Measurements from ENCODE around the gene DALRD3.

DALRD3 gene

GRCh38 chr3:49018707-49019006, 277 bp upstream of the DALRD3 start:
- no peak for TF ChIP-seq CTCF (IDR thresholded peaks at IDR 0.05; ENCODE audit: control extremely low read depth, extremely low read depth, low read depth, missing control alignments)
- no peak for DNase-seq (ENCODE audit: extremely low spot score)
- POLR2A ChIA-PET, result interaction anchor here (0.6 to 4.2 kb wide), 6 partner anchors 9 to 75 kb away, joined by 3 to 28 read pairs (median 6); partner anchors contain the start of genes IMPDH2, QRICH1 and WDR6
- CTCF ChIA-PET, result interaction anchor here (0.7 to 8.3 kb wide), 3 partner anchors 9 to 31 kb away, joined by 4 to 131 read pairs (median 8); partner anchors contain the start of genes P4HTM and WDR6

- no peak for TF ChIP-seq CTCF (IDR thresholded peaks at IDR 0.05; ENCODE audit: control extremely low read depth, extremely low read depth, low read depth, missing control alignments)
- no peak for DNase-seq (ENCODE audit: extremely low spot score)
- CTCF ChIA-PET, result interaction anchor here (2.0 to 8.3 kb wide), 2 partner anchors 8 to 30 kb away, joined by 8 to 131 read pairs; partner anchors contain the start of gene WDR6
- POLR2A ChIA-PET, result interaction anchor here (1.0 to 4.2 kb wide), 4 partner anchors 8 to 28 kb away, joined by 3 to 28 read pairs (median 10); partner anchors contain the start of genes IMPDH2 and WDR6
Measured at GRCh38 chr3:49017229-49017970, 980 bp downstream of the DALRD3 start.

- ChIA-PET POLR2A (interaction anchor here (2.2 to 4.2 kb wide), 3 partner anchors 8 to 13 kb away, joined by 6 to 28 read pairs (median 14); partner anchors contain the start of genes IMPDH2 and WDR6), CTCF (interaction anchor here (1.2 to 8.3 kb wide), 4 partner anchors 7 to 580 kb away, joined by 3 to 131 read pairs (median 8); partner anchors contain the start of gene WDR6)
- no peak for DNase-seq (ENCODE audit: extremely low spot score)
- no peak for TF ChIP-seq CTCF (IDR thresholded peaks at IDR 0.05; ENCODE audit: control extremely low read depth, extremely low read depth, low read depth, missing control alignments)
Measured at GRCh38 chr3:49016414-49017228, 1.8 kb downstream of the DALRD3 start.

- CTCF ChIA-PET, result interaction anchor here (1.0 to 1.5 kb wide), 3 partner anchors 9 to 580 kb away, joined by 3 to 7 read pairs (median 3); no protein-coding TSS in a partner anchor
- no peak for DNase-seq (ENCODE audit: extremely low spot score)
- no peak for TF ChIP-seq CTCF (IDR thresholded peaks at IDR 0.05; ENCODE audit: control extremely low read depth, extremely low read depth, low read depth, missing control alignments)
Measured at GRCh38 chr3:49015765-49016164, 2.6 kb downstream of the DALRD3 start.

GRCh38 chr3:49015072-49015471, 3.3 kb downstream of the DALRD3 start:
- ChIA-PET CTCF (interaction anchor here (1.0 to 11.8 kb wide), 5 partner anchors 6 to 28 kb away, joined by 3 to 131 read pairs (median 7); partner anchors contain the start of genes DALRD3 and NDUFAF3), POLR2A (interaction anchor here (2.3 to 4.2 kb wide), 2 partner anchors 8 to 14 kb away, joined by 11 to 28 read pairs; partner anchors contain the start of genes IMPDH2 and WDR6)
- DNase-seq (ENCODE audit: extremely low spot score), result no peak
- TF ChIP-seq CTCF (IDR thresholded peaks at IDR 0.05; ENCODE audit: control extremely low read depth, extremely low read depth, low read depth, missing control alignments), result no peak

More at GRCh38 chr3:49015765-49016164, 2.6 kb downstream of the DALRD3 start:
- POLR2A ChIA-PET, result interaction anchor here (2.3 to 4.2 kb wide), 2 partner anchors 9 to 13 kb away, joined by 11 to 28 read pairs; partner anchors contain the start of genes IMPDH2 and WDR6
